ENCODE data around the gene PCCA.

Gene PCCA

DNA sequence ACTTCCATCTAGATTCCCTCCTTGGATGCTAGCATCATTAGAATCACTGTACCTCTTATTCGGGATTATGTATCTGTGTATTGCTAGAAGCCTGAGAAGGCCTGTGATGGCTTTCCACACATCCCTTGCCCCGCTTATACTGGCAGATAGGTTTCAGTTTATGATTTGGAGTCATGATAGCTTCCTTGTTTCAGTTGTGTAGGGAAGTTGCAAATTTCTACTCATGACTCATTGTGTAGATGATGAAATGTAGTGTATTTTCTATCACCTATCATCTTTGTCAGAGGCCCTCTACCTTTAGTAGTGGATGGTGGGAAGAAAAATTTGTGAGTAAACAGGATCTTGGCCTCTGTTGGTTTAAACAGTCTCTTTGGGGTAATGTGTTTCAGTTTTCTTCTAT, 334.5 kb downstream of the PCCA start:
- H3K27me3 ChIP-seq (ENCODE audit: low read depth): no peaks in the 10 kb centered on the region
- no peak for DNase-seq (ENCODE audit: low spot score in 2 of 2)
- in situ Hi-C loops (cut with MboI; ENCODE audit: low sequenced_read_pairs): no loop called here

DNA sequence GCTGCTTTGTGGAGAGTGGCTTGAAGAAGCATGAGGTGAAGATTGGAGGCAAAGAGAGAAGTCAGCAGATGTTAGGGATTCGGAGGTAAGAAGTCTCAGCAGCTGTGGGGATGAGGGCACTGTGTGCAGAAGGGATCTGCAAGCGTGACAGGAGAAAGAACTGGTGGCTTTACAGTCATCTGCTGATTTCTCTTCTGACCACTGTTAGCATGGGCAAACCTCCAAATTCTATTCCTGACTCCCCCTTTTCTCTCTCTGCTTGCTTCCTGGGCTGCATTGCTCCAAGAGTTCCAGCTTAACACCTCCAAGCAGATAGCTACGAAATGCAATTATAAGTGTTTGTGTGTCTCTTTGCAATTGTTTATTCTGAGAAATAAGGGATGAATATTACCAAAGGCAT, 340.1 kb downstream of the PCCA start:
- in situ Hi-C loops (cut with MboI; ENCODE audit: low sequenced_read_pairs): no loop called here
- Histone ChIP-seq H3K4me1 (0 out of 2 replicates have a peak, but pooled peaks cover 3% of the 10 kb centered on the region), H3K27me3 (ENCODE audit: low read depth) (no peaks in the 10 kb centered on the region), H3K9me3 (no peaks in the 10 kb centered on the region), H3K36me3 (replicated peaks) (no peaks in the 10 kb centered on the region), H3K4me3 (no peak overlapping the region)
- no peak for DNase-seq (ENCODE audit: low spot score in 2 of 2)

More for the DNA sequence above, 334.5 kb downstream of the PCCA start:
- H3K4me1 ChIP-seq: 0 out of 2 replicates have a peak, but pooled peaks cover 3% of the 10 kb centered on the region
- H3K9me3 ChIP-seq: no peaks in the 10 kb centered on the region
- H3K36me3 ChIP-seq (replicated peaks): no peaks in the 10 kb centered on the region
- no peak overlapping the region for H3K4me3 ChIP-seq

DNA sequence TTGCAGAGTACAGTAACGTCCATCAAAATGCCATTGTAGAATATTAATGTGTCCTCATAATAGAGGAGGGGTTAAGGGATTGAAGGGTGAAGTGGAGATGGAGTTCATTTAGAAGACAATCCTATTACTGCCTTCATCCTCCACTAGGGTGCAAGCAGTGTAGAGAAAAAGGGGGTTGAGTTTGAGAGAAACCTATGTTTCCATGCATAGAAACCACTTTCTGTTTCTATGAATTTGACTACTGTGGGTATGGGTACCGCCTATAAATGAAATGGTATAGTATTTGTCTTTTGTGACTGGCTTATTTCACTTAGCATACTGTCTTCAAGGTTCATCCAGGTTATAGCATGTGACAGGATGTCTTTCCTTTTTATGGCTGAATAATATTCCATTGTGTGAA, 343.7 kb downstream of the PCCA start:
- DNase-seq (ENCODE audit: low spot score in 2 of 2): no peak
- Histone ChIP-seq H3K36me3 (replicated peaks) (no peaks in the 10 kb centered on the region), H3K27me3 (ENCODE audit: low read depth) (no peaks in the 10 kb centered on the region), H3K4me3 (no peak overlapping the region), H3K9me3 (no peaks in the 10 kb centered on the region), H3K4me1 (0 out of 2 replicates have a peak, but pooled peaks cover 1% of the 10 kb centered on the region)
- in situ Hi-C loops (cut with MboI; ENCODE audit: low sequenced_read_pairs): no loop called here

- Histone ChIP-seq H3K27me3 (ENCODE audit: low read depth) (no peaks in the 10 kb centered on the region), H3K36me3 (replicated peaks) (no peaks in the 10 kb centered on the region), H3K9me3 (no peaks in the 10 kb centered on the region), H3K4me3 (no peak overlapping the region), H3K4me1 (no peaks in the 10 kb centered on the region)
- no peak for DNase-seq (ENCODE audit: low spot score in 2 of 2)
- in situ Hi-C loops (cut with MboI; ENCODE audit: low sequenced_read_pairs): no loop called here
Measured at GRCh38 chr13:100433475-100433874, 344.6 kb downstream of the PCCA start.

GRCh38 chr13:100434010-100434763, 345.3 kb downstream of the PCCA start:
- Histone ChIP-seq H3K4me1 (no peaks in the 10 kb centered on the region), H3K27me3 (ENCODE audit: low read depth) (no peaks in the 10 kb centered on the region), H3K4me3 (no peak overlapping the region), H3K36me3 (replicated peaks) (no peaks in the 10 kb centered on the region), H3K9me3 (no peaks in the 10 kb centered on the region)
- DNase-seq (ENCODE audit: low spot score in 2 of 2): no peak
- in situ Hi-C loops (cut with MboI; ENCODE audit: low sequenced_read_pairs): no loop called here

DNA sequence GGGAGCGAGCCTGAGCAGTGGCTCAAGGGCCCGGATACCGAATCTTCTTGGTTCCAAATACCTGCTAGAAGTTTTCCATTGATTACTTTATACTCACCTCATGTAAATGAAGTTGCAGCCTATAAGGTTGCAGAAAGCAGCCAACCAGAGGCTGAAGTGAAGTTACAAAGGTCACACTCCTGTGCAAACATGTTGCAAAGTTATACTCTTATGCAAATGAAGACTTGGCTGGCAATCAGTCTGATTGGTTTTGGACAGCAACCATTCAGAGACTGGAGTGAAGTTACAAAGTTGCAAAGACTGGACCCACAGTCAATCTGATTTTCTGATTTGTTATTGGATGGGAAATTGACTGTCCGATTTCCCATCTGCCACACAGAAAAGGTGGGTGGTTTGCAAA, 347.2 kb downstream of the PCCA start:
- no peak for DNase-seq (ENCODE audit: low spot score in 2 of 2)
- in situ Hi-C loops (cut with MboI; ENCODE audit: low sequenced_read_pairs): no loop called here
- no peaks in the 10 kb centered on the region for H3K9me3 ChIP-seq
- no peaks in the 10 kb centered on the region for H3K36me3 ChIP-seq (replicated peaks)
- no peak overlapping the region for H3K4me3 ChIP-seq
- H3K4me1 ChIP-seq: peaks cover 8% of the 10 kb centered on the region
- H3K27me3 ChIP-seq (ENCODE audit: low read depth): no peaks in the 10 kb centered on the region

GRCh38 chr13:100438059-100438788, 349.3 kb downstream of the PCCA start:
- no peak for DNase-seq (ENCODE audit: low spot score in 2 of 2)
- Histone ChIP-seq H3K4me3 (no peak overlapping the region), H3K9me3 (no peaks in the 10 kb centered on the region), H3K4me1 (peaks cover 10% of the 10 kb centered on the region), H3K27me3 (ENCODE audit: low read depth) (no peaks in the 10 kb centered on the region), H3K36me3 (replicated peaks) (no peaks in the 10 kb centered on the region)
- in situ Hi-C loops (cut with MboI; ENCODE audit: low sequenced_read_pairs): no loop called here

GRCh38 chr13:100439247-100439970, 350.5 kb downstream of the PCCA start:
- H3K36me3 ChIP-seq (replicated peaks): no peaks in the 10 kb centered on the region
- in situ Hi-C loops (cut with MboI; ENCODE audit: low sequenced_read_pairs): no loop called here
- H3K4me3 ChIP-seq: no peak overlapping the region
- peaks cover 10% of the 10 kb centered on the region for H3K4me1 ChIP-seq
- DNase-seq (ENCODE audit: low spot score in 2 of 2): no peak
- no peaks in the 10 kb centered on the region for H3K9me3 ChIP-seq
- no peaks in the 10 kb centered on the region for H3K27me3 ChIP-seq (ENCODE audit: low read depth)

DNA sequence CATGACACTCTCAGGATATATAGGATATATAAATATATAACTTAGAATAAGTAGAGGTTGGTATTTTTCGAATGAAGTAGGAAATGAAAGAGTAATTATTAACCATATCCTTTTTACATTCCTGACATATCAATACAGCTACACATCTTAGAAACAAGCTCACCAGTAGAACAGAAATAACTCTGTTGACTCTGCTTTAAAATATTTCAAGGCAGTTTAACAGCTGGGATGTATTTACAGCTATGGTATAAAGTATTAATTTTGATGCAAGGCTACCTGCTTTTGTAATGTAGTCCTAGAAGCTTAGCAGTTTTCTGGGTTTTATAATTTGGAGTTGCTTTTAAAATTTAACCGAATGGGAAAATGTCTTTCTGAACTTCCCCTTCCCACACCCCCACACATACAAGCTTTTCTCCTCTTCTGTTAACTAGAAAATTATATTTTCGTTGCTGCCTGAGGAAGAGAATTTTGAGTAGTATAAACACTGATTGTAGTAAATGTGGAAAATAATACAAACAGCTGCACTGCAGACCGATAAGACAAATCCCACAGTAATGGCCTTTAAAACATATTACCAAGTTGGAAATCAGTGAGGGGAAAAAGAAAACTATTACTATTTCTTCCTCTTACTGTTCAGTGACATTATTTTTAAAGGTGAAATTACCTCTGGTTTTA, 352.0 kb downstream of the PCCA start:
- no peaks in the 10 kb centered on the region for H3K27me3 ChIP-seq (ENCODE audit: low read depth)
- no peaks in the 10 kb centered on the region for H3K36me3 ChIP-seq (replicated peaks)
- no peaks in the 10 kb centered on the region for H3K9me3 ChIP-seq
- no peak for DNase-seq (ENCODE audit: low spot score in 2 of 2)
- in situ Hi-C loops (cut with MboI; ENCODE audit: low sequenced_read_pairs): no loop called here
- H3K4me3 ChIP-seq: no peak overlapping the region
- H3K4me1 ChIP-seq: peaks cover 10% of the 10 kb centered on the region

DNA sequence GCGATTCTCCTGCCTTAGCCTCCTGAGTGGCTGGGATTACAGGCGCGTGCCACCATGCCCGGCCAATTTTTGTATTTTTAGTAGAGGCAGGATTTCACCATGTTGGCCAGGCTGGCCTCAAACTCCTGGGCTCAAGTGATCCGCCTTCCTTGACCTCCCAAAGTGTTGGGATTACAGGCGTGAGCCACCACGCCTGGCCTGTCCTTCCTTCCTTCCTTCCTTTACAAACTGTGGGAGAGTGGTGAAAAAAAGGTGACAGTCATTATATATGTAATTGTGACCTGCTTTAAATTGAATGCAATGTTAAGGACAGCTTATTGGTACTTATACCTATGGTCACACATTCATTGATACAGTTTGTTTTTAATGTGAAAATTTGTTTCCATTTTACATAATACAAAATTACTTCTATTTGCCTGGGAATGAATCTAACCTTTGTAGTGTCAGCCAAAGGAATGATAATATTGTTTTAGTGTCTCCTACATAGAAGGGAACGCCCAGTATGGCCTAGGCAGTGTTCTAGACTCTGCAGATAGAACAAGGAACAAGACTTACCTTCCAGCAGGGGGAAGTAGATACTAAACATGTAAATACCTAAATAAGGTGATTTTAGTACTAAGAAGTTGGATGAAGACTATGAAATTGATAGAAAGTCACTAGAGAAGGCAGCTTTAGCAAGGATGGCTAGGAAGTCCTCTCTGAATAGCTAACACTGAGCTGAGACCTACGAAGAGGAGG, 353.4 kb downstream of the PCCA start:
- in situ Hi-C loops (cut with MboI; ENCODE audit: low sequenced_read_pairs): no loop called here

GRCh38 chr13:100443278-100443997, 354.5 kb downstream of the PCCA start:
- peaks cover 10% of the 10 kb centered on the region for H3K4me1 ChIP-seq
- no peaks in the 10 kb centered on the region for H3K9me3 ChIP-seq
- no peak for DNase-seq (ENCODE audit: low spot score in 2 of 2)
- in situ Hi-C loops (cut with MboI; ENCODE audit: low sequenced_read_pairs): no loop called here
- no peak overlapping the region for H3K4me3 ChIP-seq
- H3K36me3 ChIP-seq (replicated peaks): no peaks in the 10 kb centered on the region
- no peaks in the 10 kb centered on the region for H3K27me3 ChIP-seq (ENCODE audit: low read depth)

More for the DNA sequence above, 353.4 kb downstream of the PCCA start:
- H3K27me3 ChIP-seq (ENCODE audit: low read depth): no peaks in the 10 kb centered on the region
- no peaks in the 10 kb centered on the region for H3K36me3 ChIP-seq (replicated peaks)
- H3K9me3 ChIP-seq: no peaks in the 10 kb centered on the region
- DNase-seq (ENCODE audit: low spot score in 2 of 2): no peak
- peaks cover 10% of the 10 kb centered on the region for H3K4me1 ChIP-seq
- no peak overlapping the region for H3K4me3 ChIP-seq

- Histone ChIP-seq H3K27me3 (ENCODE audit: low read depth) (no peaks in the 10 kb centered on the region), H3K36me3 (replicated peaks) (no peaks in the 10 kb centered on the region), H3K4me3 (no peak overlapping the region), H3K4me1 (peaks cover 10% of the 10 kb centered on the region), H3K9me3 (no peaks in the 10 kb centered on the region)
- no peak for DNase-seq (ENCODE audit: low spot score in 2 of 2)
- in situ Hi-C loops (cut with MboI; ENCODE audit: low sequenced_read_pairs): no loop called here
Measured at GRCh38 chr13:100443998-100444328, 355.1 kb downstream of the PCCA start.

DNA sequence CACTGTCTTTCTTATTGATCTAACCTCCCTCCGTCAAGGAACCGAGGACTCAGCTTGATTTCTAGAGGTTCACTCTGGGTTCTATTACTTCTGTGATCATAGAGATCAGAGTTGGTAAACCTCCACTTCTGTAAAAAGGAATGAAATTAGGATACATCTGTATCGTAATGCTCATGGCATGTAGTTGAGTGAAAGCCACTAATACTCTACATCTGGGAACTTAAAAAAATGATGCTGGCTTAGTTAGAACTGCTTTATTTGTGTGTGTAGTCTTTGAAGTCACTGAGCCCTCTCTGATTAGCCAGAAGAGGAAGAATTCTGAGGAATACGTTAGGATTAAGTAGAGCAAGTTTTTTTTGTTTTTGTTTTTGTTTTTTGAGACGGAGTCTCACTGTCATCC, 358.9 kb downstream of the PCCA start:
- H3K4me1 ChIP-seq: no peaks in the 10 kb centered on the region
- in situ Hi-C loops (cut with MboI; ENCODE audit: low sequenced_read_pairs): no loop called here
- no peaks in the 10 kb centered on the region for H3K27me3 ChIP-seq (ENCODE audit: low read depth)
- no peaks in the 10 kb centered on the region for H3K9me3 ChIP-seq
- H3K36me3 ChIP-seq (replicated peaks): no peaks in the 10 kb centered on the region
- no peak overlapping the region for H3K4me3 ChIP-seq
- DNase-seq (ENCODE audit: low spot score in 2 of 2): no peak

Measured in HAP-1 (cell line).